HEK293T (cell line): ENCODE data around the gene CACNG3.

Experiments
- BHLHE40 ChIP-seq: fragments of 450-650 bp; IDR thresholded peaks from 2 replicates; pipeline ENCODE4 v1.6.1; 2016; ENCODE audit warnings: mild to moderate bottlenecking, moderate library complexity, borderline replicate concordance
- FOXM1 ChIP-seq: fragments of 450-650 bp; IDR thresholded peaks from 2 replicates; pipeline ENCODE4 v1.6.1; 2017; ENCODE audit warnings: mild to moderate bottlenecking, borderline replicate concordance

DNA sequence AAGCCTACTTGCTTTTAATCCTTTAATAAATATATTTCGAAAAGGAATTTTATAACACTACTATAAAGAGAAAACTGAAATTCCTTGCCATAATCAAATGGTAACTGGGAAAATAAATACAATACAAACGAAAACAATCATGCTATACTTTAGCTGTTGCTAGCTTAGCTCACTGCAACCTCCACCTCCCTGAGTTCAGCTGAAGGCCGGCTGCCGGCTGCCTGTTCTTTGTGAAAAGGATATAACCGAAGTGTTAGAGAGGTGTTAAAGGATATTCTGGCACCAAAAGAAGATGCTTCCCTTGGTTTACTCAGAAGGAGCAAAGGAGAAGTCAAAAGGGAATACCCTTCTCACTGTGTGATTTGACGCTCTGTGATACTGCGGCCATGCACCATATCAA is 108.5 kb downstream of the CACNG3 start:
- TF ChIP-seq BHLHE40 (no peak), FOXM1 (no peak)
